ENCODE results near the gene DLGAP5.
A peak's percentile ranks its signal among the peaks of the same experiment; 100 is the strongest.

DLGAP5 gene

GRCh38 chr14:55191203-55192053, at the start of gene DLGAP5:
Gene DLGAP5, minus strand, starts transcription at chr14:55191585. Its CDS starts 2,406 bp downstream, at chr14:55189179.
- Histone ChIP-seq H3K27me3 (ENCODE audit: control insufficient read depth, insufficient read depth, low read length) (no peaks in the 10 kb centered on the region), H3K4me3 (ENCODE audit: low read length) (peak within 1 kb of the TSS; percentile 78), H3K27ac (ENCODE audit: low read depth, low read length) (peak within 1 kb of the TSS; percentile 43), H3K9ac (ENCODE audit: low read length) (peak within 1 kb of the TSS; percentile 24), H3K36me3 (ENCODE audit: control insufficient read depth, insufficient read depth, low read length) (no peaks in the 10 kb centered on the region), H3K4me1 (ENCODE audit: control insufficient read depth, insufficient read depth, low read length) (peaks cover 4% of the 10 kb centered on the region)

- Histone ChIP-seq H3K4me1 (ENCODE audit: control insufficient read depth, insufficient read depth, low read length) (no peaks in the 10 kb centered on the region), H3K27me3 (ENCODE audit: control insufficient read depth, insufficient read depth, low read length) (no peaks in the 10 kb centered on the region), H3K4me3 (ENCODE audit: low read length) (no peak overlapping the region), H3K36me3 (ENCODE audit: control insufficient read depth, insufficient read depth, low read length) (no peaks in the 10 kb centered on the region), H3K9ac (ENCODE audit: low read length) (no peak overlapping the region), H3K27ac (ENCODE audit: low read depth, low read length) (no peak overlapping the region)
Observed at GRCh38 chr14:55240526-55241178, 49.3 kb upstream of the DLGAP5 start.

GRCh38 chr14:55239320-55239719, 47.9 kb upstream of the DLGAP5 start:
- Histone ChIP-seq H3K27me3 (ENCODE audit: control insufficient read depth, insufficient read depth, low read length) (no peaks in the 10 kb centered on the region), H3K4me1 (ENCODE audit: control insufficient read depth, insufficient read depth, low read length) (no peaks in the 10 kb centered on the region), H3K27ac (ENCODE audit: low read depth, low read length) (no peak overlapping the region), H3K4me3 (ENCODE audit: low read length) (no peak overlapping the region), H3K36me3 (ENCODE audit: control insufficient read depth, insufficient read depth, low read length) (no peaks in the 10 kb centered on the region), H3K9ac (ENCODE audit: low read length) (no peak overlapping the region)

- Histone ChIP-seq H3K27ac (ENCODE audit: low read depth, low read length) (no peak overlapping the region), H3K9ac (ENCODE audit: low read length) (no peak overlapping the region), H3K27me3 (ENCODE audit: control insufficient read depth, insufficient read depth, low read length) (no peaks in the 10 kb centered on the region), H3K4me3 (ENCODE audit: low read length) (no peak overlapping the region), H3K4me1 (ENCODE audit: control insufficient read depth, insufficient read depth, low read length) (no peaks in the 10 kb centered on the region), H3K36me3 (ENCODE audit: control insufficient read depth, insufficient read depth, low read length) (no peaks in the 10 kb centered on the region)
Observed at GRCh38 chr14:55238019-55238680, 46.8 kb upstream of the DLGAP5 start.

- H3K4me3 ChIP-seq (ENCODE audit: low read length), result no peak overlapping the region
- no peak overlapping the region for H3K27ac ChIP-seq (ENCODE audit: low read depth, low read length)
- no peak overlapping the region for H3K9ac ChIP-seq (ENCODE audit: low read length)
- no peaks in the 10 kb centered on the region for H3K4me1 ChIP-seq (ENCODE audit: control insufficient read depth, insufficient read depth, low read length)
- H3K27me3 ChIP-seq (ENCODE audit: control insufficient read depth, insufficient read depth, low read length), result no peaks in the 10 kb centered on the region
- H3K36me3 ChIP-seq (ENCODE audit: control insufficient read depth, insufficient read depth, low read length), result no peaks in the 10 kb centered on the region
Observed at GRCh38 chr14:55233591-55233990, 42.2 kb upstream of the DLGAP5 start.

- H3K4me3 ChIP-seq (ENCODE audit: low read length), result no peak overlapping the region
- H3K9ac ChIP-seq (ENCODE audit: low read length), result no peak overlapping the region
- H3K27ac ChIP-seq (ENCODE audit: low read depth, low read length), result no peak overlapping the region
- no peaks in the 10 kb centered on the region for H3K27me3 ChIP-seq (ENCODE audit: control insufficient read depth, insufficient read depth, low read length)
- H3K36me3 ChIP-seq (ENCODE audit: control insufficient read depth, insufficient read depth, low read length), result no peaks in the 10 kb centered on the region
- H3K4me1 ChIP-seq (ENCODE audit: control insufficient read depth, insufficient read depth, low read length), result no peaks in the 10 kb centered on the region
Observed at GRCh38 chr14:55228261-55228660, 36.9 kb upstream of the DLGAP5 start.

GRCh38 chr14:55223364-55223763, 32.0 kb upstream of the DLGAP5 start:
- Histone ChIP-seq H3K27me3 (ENCODE audit: control insufficient read depth, insufficient read depth, low read length) (no peaks in the 10 kb centered on the region), H3K4me1 (ENCODE audit: control insufficient read depth, insufficient read depth, low read length) (no peaks in the 10 kb centered on the region), H3K9ac (ENCODE audit: low read length) (no peak overlapping the region), H3K4me3 (ENCODE audit: low read length) (no peak overlapping the region), H3K27ac (ENCODE audit: low read depth, low read length) (no peak overlapping the region), H3K36me3 (ENCODE audit: control insufficient read depth, insufficient read depth, low read length) (no peaks in the 10 kb centered on the region)

GRCh38 chr14:55221968-55222367, 30.6 kb upstream of the DLGAP5 start:
- no peaks in the 10 kb centered on the region for H3K27me3 ChIP-seq (ENCODE audit: control insufficient read depth, insufficient read depth, low read length)
- no peaks in the 10 kb centered on the region for H3K4me1 ChIP-seq (ENCODE audit: control insufficient read depth, insufficient read depth, low read length)
- H3K36me3 ChIP-seq (ENCODE audit: control insufficient read depth, insufficient read depth, low read length), result no peaks in the 10 kb centered on the region
- H3K27ac ChIP-seq (ENCODE audit: low read depth, low read length), result no peak overlapping the region
- no peak overlapping the region for H3K9ac ChIP-seq (ENCODE audit: low read length)
- no peak overlapping the region for H3K4me3 ChIP-seq (ENCODE audit: low read length)

GRCh38 chr14:55221186-55221585, 29.8 kb upstream of the DLGAP5 start:
- Histone ChIP-seq H3K4me3 (ENCODE audit: low read length) (no peak overlapping the region), H3K4me1 (ENCODE audit: control insufficient read depth, insufficient read depth, low read length) (no peaks in the 10 kb centered on the region), H3K27ac (ENCODE audit: low read depth, low read length) (no peak overlapping the region)

GRCh38 chr14:55220230-55220629, 28.8 kb upstream of the DLGAP5 start:
- Histone ChIP-seq H3K4me3 (ENCODE audit: low read length) (no peak overlapping the region), H3K27ac (ENCODE audit: low read depth, low read length) (no peak overlapping the region), H3K36me3 (ENCODE audit: control insufficient read depth, insufficient read depth, low read length) (no peaks in the 10 kb centered on the region), H3K4me1 (ENCODE audit: control insufficient read depth, insufficient read depth, low read length) (no peaks in the 10 kb centered on the region), H3K9ac (ENCODE audit: low read length) (no peak overlapping the region), H3K27me3 (ENCODE audit: control insufficient read depth, insufficient read depth, low read length) (no peaks in the 10 kb centered on the region)

More at GRCh38 chr14:55221186-55221585, 29.8 kb upstream of the DLGAP5 start:
- H3K36me3 ChIP-seq (ENCODE audit: control insufficient read depth, insufficient read depth, low read length), result no peaks in the 10 kb centered on the region
- H3K9ac ChIP-seq (ENCODE audit: low read length), result no peak overlapping the region
- H3K27me3 ChIP-seq (ENCODE audit: control insufficient read depth, insufficient read depth, low read length), result no peaks in the 10 kb centered on the region

- H3K9ac ChIP-seq (ENCODE audit: low read length), result no peak overlapping the region
- no peak overlapping the region for H3K27ac ChIP-seq (ENCODE audit: low read depth, low read length)
- H3K27me3 ChIP-seq (ENCODE audit: control insufficient read depth, insufficient read depth, low read length), result no peaks in the 10 kb centered on the region
- H3K4me1 ChIP-seq (ENCODE audit: control insufficient read depth, insufficient read depth, low read length), result no peaks in the 10 kb centered on the region
- H3K36me3 ChIP-seq (ENCODE audit: control insufficient read depth, insufficient read depth, low read length), result no peaks in the 10 kb centered on the region
- no peak overlapping the region for H3K4me3 ChIP-seq (ENCODE audit: low read length)
Observed at GRCh38 chr14:55212634-55213033, 21.2 kb upstream of the DLGAP5 start.

- H3K27me3 ChIP-seq (ENCODE audit: control insufficient read depth, insufficient read depth, low read length), result no peaks in the 10 kb centered on the region
- H3K4me1 ChIP-seq (ENCODE audit: control insufficient read depth, insufficient read depth, low read length), result no peaks in the 10 kb centered on the region
- no peaks in the 10 kb centered on the region for H3K36me3 ChIP-seq (ENCODE audit: control insufficient read depth, insufficient read depth, low read length)
- H3K4me3 ChIP-seq (ENCODE audit: low read length), result no peak overlapping the region
- no peak overlapping the region for H3K9ac ChIP-seq (ENCODE audit: low read length)
- no peak overlapping the region for H3K27ac ChIP-seq (ENCODE audit: low read depth, low read length)
Observed at GRCh38 chr14:55207832-55208231, 16.4 kb upstream of the DLGAP5 start.

Data from rectal smooth muscle tissue (tissue), 1 donor.